ENCODE data around the gene SLC4A1AP.

- TF ChIP-seq JUND (IDR thresholded peaks at IDR 0.05) (no peak), CTCF (IDR thresholded peaks at IDR 0.05; ENCODE audit: low read depth, low read length, missing input control) (no peak), EGR1 (IDR thresholded peaks at IDR 0.05; ENCODE audit: low read depth in 2 of 2) (no peak), ZBTB33 (IDR thresholded peaks at IDR 0.05) (no peak), RAD21 (IDR thresholded peaks at IDR 0.05) (no peak), REST (IDR thresholded peaks at IDR 0.05) (no peak), SP1 (IDR thresholded peaks at IDR 0.05) (no peak), ATF3 (IDR thresholded peaks at IDR 0.05) (no peak), MAX (IDR thresholded peaks at IDR 0.05) (no peak), GABPA (IDR thresholded peaks at IDR 0.05 in 1 of 2, conservative IDR thresholded peaks at IDR 0.05 in 1 of 2) (no peak), YY1 (IDR thresholded peaks at IDR 0.05) (no peak), RXRA (IDR thresholded peaks at IDR 0.05) (no peak), HNF4G (IDR thresholded peaks at IDR 0.05) (no peak)
Observed at GRCh38 chr2:27728081-27728858, 64.6 kb downstream of the SLC4A1AP start.
